ENCODE data around the gene FBXO44. TPM values are rescaled to one million over a fixed set of nuclear protein-coding genes. Genes with fewer than 3 reads are reported as not detected.
"Not testable (repeated sequence)": the region's sequence is repeated elsewhere in the genome, so short reads cannot be mapped to it uniquely, and the experiment has no call there.

Gene FBXO44
- total and polyA plus RNA-seq, 10 of the 15 experiments (the other 5 are each of a cell fraction or from before 2014, with no cell fraction given) = 0.77 to 22.4 (median 8.2) TPM

GRCh38 chr1:11606775-11607174, 47.9 kb upstream of the FBXO44 start:
- BruUV-seq (replicated peaks) = no TSS peak
- H3K4me3 ChIP-seq = no peak overlapping the region
- H2AFZ ChIP-seq (ENCODE audit: control insufficient read depth, low read depth, low read length) = no peak overlapping the region
- POLR2A ChIA-PET = no interaction called here
- H3K27ac ChIP-seq (ENCODE audit: control insufficient read depth, insufficient read depth) = no peak overlapping the region
- TF ChIP-seq NR2C2 (IDR thresholded peaks at IDR 0.05; ENCODE audit: borderline replicate concordance, control insufficient read depth, insufficient read length, low read depth) (no peak), ESRRA (IDR thresholded peaks at IDR 0.05; ENCODE audit: low read length) (no peak), BCL11A (IDR thresholded peaks at IDR 0.05; ENCODE audit: low read depth, low read length) (no peak), BCL3 (IDR thresholded peaks at IDR 0.05; ENCODE audit: borderline replicate concordance, insufficient read depth, low read depth, low read length, poor library complexity, severe bottlenecking) (no peak), CBX3 (IDR thresholded peaks at IDR 0.05; ENCODE audit: borderline replicate concordance, low read depth) (no peak), BHLHE40 (IDR thresholded peaks at IDR 0.05; ENCODE audit: borderline replicate concordance in 1 of 2, low read depth in 2 of 2, low read length in 1 of 2) (no peak), ATF2 (IDR thresholded peaks at IDR 0.05; ENCODE audit: low read length) (no peak)
- CTCF ChIA-PET = no interaction called here
- RAD21 ChIA-PET (ENCODE audit: unreplicated experiment) = no interaction called here
- H3K4me2 ChIP-seq (ENCODE audit: control insufficient read depth, insufficient read depth) = no peak overlapping the region
- no peaks in the 10 kb centered on the region for H4K20me1 ChIP-seq (ENCODE audit: control insufficient read depth, insufficient read depth)
- SMC1A ChIA-PET (ENCODE audit: uncharacterized antibody, unreplicated experiment) = no interaction called here
- no peak overlapping the region for H3K9ac ChIP-seq (ENCODE audit: control insufficient read depth, insufficient read depth, low read length)
- H3K36me3 ChIP-seq (ENCODE audit: control insufficient read depth in 2 of 2, insufficient read depth in 2 of 2, low read length in 1 of 2) = no peaks in the 10 kb centered on the region
- intact Hi-C loops (cut with micrococcal nuclease; ENCODE audit: unreplicated experiment) = no loop called here
- ATAC-seq (no peak), FAIRE-seq (no peak), DNase-seq (ENCODE audit: low read depth, low spot score) (no peak)
- no peaks in the 10 kb centered on the region for H3K9me3 ChIP-seq (replicated peaks; ENCODE audit: control insufficient read depth, insufficient read depth, low read length)
- in situ Hi-C loops (cut with MboI) = no loop called here
- WGBS (ENCODE audit: insufficient coverage, insufficient replicate concordance, low lambda C conversion rate, missing lambda C conversion rate) = 13% methylated on average over 6 of the region's 6 CpGs
- H3K79me2 ChIP-seq (ENCODE audit: control insufficient read depth, insufficient read depth, low read length) = no peaks in the 10 kb centered on the region
- no peaks in the 10 kb centered on the region for H3K4me1 ChIP-seq (ENCODE audit: control insufficient read depth, insufficient read depth, low read length)
- no peaks in the 10 kb centered on the region; a peak in 1 of 4 replicates for H3K27me3 ChIP-seq (replicated peaks in 1 of 2; ENCODE audit: control insufficient read depth in 2 of 2, insufficient read depth in 2 of 2, low read length in 1 of 2)

GRCh38 chr1:11608596-11609130, 46.0 kb upstream of the FBXO44 start:
- H4K20me1 ChIP-seq (ENCODE audit: control insufficient read depth, insufficient read depth); SMC1A ChIA-PET (ENCODE audit: uncharacterized antibody, unreplicated experiment); CTCF ChIA-PET; H3K27me3 ChIP-seq (replicated peaks in 1 of 2; ENCODE audit: control insufficient read depth in 2 of 2, insufficient read depth in 2 of 2, low read length in 1 of 2); BruUV-seq (replicated peaks); H3K27ac ChIP-seq (ENCODE audit: control insufficient read depth, insufficient read depth); intact Hi-C loops (cut with micrococcal nuclease; ENCODE audit: unreplicated experiment); FAIRE-seq; ATAC-seq; H3K4me3 ChIP-seq; H3K36me3 ChIP-seq (ENCODE audit: control insufficient read depth in 2 of 2, insufficient read depth in 2 of 2, low read length in 1 of 2); RAD21 ChIA-PET (ENCODE audit: unreplicated experiment); POLR2A ChIA-PET; H2AFZ ChIP-seq (ENCODE audit: control insufficient read depth, low read depth, low read length); DNase-seq (ENCODE audit: low read depth, low spot score); in situ Hi-C loops (cut with MboI); H3K4me1 ChIP-seq (ENCODE audit: control insufficient read depth, insufficient read depth, low read length); H3K4me2 ChIP-seq (ENCODE audit: control insufficient read depth, insufficient read depth); H3K79me2 ChIP-seq (ENCODE audit: control insufficient read depth, insufficient read depth, low read length); H3K9me3 ChIP-seq (replicated peaks; ENCODE audit: control insufficient read depth, insufficient read depth, low read length); H3K9ac ChIP-seq (ENCODE audit: control insufficient read depth, insufficient read depth, low read length): not testable (repeated sequence)
- WGBS (ENCODE audit: insufficient coverage, insufficient replicate concordance, low lambda C conversion rate, missing lambda C conversion rate) = 43% methylated on average over 21 of the region's 37 CpGs

- WGBS (ENCODE audit: insufficient coverage, insufficient replicate concordance, low lambda C conversion rate, missing lambda C conversion rate) = 38% methylated on average over 10 of the region's 13 CpGs
These were observed 45.3 kb upstream of the FBXO44 start for GRCh38 chr1:11609378-11609777.

More at GRCh38 chr1:11609378-11609777, 45.3 kb upstream of the FBXO44 start:
- FAIRE-seq; H3K27me3 ChIP-seq (replicated peaks in 1 of 2; ENCODE audit: control insufficient read depth in 2 of 2, insufficient read depth in 2 of 2, low read length in 1 of 2); DNase-seq (ENCODE audit: low read depth, low spot score); CTCF ChIA-PET; H4K20me1 ChIP-seq (ENCODE audit: control insufficient read depth, insufficient read depth); H3K27ac ChIP-seq (ENCODE audit: control insufficient read depth, insufficient read depth); in situ Hi-C loops (cut with MboI); H3K36me3 ChIP-seq (ENCODE audit: control insufficient read depth in 2 of 2, insufficient read depth in 2 of 2, low read length in 1 of 2); H3K9ac ChIP-seq (ENCODE audit: control insufficient read depth, insufficient read depth, low read length); H3K4me2 ChIP-seq (ENCODE audit: control insufficient read depth, insufficient read depth); ATAC-seq; BruUV-seq (replicated peaks); H3K9me3 ChIP-seq (replicated peaks; ENCODE audit: control insufficient read depth, insufficient read depth, low read length); H3K4me3 ChIP-seq; SMC1A ChIA-PET (ENCODE audit: uncharacterized antibody, unreplicated experiment); POLR2A ChIA-PET; intact Hi-C loops (cut with micrococcal nuclease; ENCODE audit: unreplicated experiment); H2AFZ ChIP-seq (ENCODE audit: control insufficient read depth, low read depth, low read length); H3K79me2 ChIP-seq (ENCODE audit: control insufficient read depth, insufficient read depth, low read length); RAD21 ChIA-PET (ENCODE audit: unreplicated experiment); H3K4me1 ChIP-seq (ENCODE audit: control insufficient read depth, insufficient read depth, low read length): not testable (repeated sequence)

All from GM12878 (cell line).